Measurements from ENCODE around the gene CTSH.
"Not testable (repeated sequence)": the region's sequence is repeated elsewhere in the genome, so short reads cannot be mapped to it uniquely, and the experiment has no call there.

The CTSH gene

DNA sequence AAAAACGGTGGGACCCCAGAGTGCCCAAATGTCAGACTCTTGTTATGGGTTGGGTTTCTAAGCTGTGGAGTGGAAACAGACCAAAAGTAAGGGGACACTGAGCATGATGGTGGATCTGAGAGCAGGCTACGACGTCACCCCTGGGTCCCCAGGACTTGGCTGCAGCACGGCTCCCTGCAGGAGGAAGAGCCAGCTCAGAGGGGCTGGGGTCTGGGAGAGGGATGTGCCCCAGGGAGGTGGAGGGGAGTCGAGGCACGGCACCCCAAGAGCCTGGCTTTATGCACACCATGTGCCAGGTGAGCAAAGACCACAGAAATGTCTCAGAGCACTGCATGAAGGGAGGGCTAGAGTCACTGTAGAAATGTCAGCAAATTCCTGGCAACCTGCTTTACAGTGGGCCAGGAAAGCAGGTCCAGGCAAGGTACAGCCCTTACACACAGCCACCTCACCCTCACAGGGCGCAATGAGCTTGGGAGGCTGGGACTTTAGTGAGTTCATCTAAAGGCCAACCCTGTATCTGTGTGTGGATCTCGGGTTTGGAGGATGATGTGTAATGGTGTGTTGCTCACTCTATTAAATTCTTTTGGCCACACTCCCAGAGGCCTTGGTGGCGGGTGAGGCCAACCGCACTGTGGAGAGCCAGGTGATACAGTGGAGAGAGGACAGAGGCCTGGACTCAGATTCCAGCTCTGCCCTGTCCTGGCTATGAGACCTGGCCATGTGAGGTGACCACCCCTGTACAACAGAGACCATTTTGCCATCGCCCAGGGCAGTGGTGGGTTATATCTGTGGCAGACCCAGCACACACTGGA is 14.1 kb downstream of the CTSH start:
- TF ChIP-seq, protein P1, sequence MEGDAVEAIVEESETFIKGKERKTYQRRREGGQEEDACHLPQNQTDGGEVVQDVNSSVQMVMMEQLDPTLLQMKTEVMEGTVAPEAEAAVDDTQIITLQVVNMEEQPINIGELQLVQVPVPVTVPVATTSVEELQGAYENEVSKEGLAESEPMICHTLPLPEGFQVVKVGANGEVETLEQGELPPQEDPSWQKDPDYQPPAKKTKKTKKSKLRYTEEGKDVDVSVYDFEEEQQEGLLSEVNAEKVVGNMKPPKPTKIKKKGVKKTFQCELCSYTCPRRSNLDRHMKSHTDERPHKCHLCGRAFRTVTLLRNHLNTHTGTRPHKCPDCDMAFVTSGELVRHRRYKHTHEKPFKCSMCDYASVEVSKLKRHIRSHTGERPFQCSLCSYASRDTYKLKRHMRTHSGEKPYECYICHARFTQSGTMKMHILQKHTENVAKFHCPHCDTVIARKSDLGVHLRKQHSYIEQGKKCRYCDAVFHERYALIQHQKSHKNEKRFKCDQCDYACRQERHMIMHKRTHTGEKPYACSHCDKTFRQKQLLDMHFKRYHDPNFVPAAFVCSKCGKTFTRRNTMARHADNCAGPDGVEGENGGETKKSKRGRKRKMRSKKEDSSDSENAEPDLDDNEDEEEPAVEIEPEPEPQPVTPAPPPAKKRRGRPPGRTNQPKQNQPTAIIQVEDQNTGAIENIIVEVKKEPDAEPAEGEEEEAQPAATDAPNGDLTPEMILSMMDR (IDR thresholded peaks at IDR 0.05; ENCODE audit: low read depth, low read length): no peak
- peak; percentile 59 for DNase-seq (ENCODE audit: extremely low read depth, low read depth)

DNA sequence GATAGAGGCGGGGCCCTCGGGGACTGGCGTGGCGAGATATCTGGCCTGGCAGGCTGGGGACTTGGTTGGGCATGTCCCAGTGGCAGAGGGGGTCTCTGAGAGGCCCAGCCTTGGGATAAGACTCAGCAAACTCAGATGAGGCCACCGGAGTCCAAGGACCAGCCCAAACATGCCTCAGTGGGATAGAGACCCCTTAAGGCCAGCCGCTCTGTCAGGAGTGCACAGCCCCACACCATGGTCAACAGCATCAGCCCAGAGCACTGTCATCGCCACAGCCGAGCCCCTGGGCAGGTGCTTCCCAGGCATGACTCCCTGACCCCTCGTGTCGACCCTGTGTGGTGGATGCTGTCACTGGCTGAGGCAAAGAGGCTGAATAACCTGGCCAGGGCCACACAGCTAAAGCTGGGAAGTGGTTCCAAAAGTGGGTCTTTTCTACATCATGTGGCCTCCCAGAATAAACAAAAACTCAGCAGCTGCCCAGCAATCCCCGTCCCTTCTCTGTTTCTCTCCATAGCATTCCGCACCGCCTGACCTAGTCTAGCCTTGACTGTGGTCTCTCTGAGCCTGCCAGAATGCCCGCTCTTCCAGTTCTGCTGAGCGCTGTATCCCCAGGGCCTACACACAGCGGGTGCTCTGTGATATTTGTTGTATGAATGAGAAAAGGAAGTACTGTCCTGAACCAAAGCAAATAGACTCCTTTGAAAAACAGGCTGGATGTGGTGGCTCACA is 15.1 kb downstream of the CTSH start:
- TF ChIP-seq, protein P1 (IDR thresholded peaks at IDR 0.05; ENCODE audit: low read depth, low read length): no peak
- DNase-seq (ENCODE audit: extremely low read depth, low read depth): no peak

DNA sequence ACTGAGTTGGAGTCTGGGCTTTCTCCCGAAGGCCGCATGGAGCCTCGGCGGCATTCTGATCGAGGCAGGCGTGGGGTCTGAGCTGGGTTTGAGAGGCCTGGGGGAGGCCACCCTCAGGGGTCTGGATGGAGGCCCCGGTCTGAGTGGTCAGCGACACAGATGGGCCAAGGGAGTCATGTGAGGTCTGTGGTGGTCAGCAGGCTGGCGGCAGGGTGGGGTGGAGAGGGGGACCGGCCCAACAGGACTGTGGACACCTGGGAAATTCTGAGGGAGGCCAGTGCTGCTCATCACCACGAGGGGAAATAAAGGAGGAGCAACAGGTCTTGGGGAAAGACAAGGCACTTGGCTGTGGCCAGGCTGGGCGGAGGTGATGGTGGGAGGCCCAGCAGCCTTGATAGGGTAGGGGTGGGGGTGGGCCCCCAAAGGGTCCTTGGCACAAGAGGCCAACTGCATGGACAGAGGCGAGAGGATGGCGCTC is 16.2 kb downstream of the CTSH start:
- TF ChIP-seq, protein P1 (IDR thresholded peaks at IDR 0.05; ENCODE audit: low read depth, low read length): no peak
- DNase-seq (ENCODE audit: extremely low read depth, low read depth): no peak

DNA sequence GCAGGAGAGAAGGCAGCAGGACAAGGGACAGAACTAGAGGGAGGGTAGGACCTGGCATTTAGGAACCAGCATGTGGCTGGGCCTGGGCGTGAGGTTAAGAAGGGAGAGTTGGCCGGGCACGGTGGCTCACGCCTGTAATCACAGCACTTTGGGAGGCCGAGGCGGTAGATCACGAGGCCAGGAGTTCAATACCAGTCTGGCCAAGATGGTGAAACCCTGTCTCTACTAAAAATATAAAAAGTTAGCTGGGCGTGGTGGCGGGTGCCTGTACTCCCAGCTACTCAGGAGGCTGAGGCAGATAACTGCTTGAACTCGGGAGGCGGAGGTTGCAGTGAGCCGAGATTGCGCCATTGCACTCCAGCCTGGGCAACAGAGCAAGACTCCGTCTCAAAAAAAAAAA is 16.7 kb downstream of the CTSH start:
- DNase-seq (ENCODE audit: extremely low read depth, low read depth): not testable (repeated sequence)

DNA sequence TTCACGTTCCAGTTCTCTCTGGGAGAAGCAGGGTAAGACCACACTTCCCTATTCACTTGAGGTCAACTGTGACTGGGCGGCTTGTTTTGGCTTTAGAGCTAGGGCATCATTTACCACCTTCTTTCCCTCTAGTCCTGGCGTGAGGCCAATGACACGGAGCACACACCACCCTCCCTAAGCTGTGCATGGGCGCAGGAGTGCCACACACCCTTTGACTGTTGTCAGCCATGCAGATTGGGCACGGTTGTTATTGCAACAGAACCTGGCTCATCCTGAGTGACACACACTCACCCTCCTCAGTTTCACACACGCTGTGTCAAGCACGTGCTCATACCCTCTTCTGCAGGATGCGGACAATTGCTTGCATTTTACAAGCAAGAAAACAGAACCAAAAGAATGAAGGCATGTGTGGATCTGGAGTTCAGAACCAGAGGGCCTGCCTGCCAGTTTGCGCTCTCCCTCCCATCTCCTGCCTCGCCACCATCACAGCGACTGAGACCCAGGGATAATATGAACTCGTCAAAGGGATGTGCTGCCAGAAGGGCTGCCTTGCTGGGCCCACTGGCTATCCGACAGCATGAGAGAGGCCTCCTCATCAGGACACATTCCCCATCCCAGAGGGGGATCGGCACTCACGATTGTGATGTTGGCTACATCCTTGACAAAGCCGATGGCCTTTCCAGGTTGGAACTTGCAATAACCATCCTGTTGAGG is 17.6 kb downstream of the CTSH start:
- no peak for DNase-seq (ENCODE audit: extremely low read depth, low read depth)
- TF ChIP-seq, protein P1 (IDR thresholded peaks at IDR 0.05; ENCODE audit: low read depth, low read length): no peak

DNA sequence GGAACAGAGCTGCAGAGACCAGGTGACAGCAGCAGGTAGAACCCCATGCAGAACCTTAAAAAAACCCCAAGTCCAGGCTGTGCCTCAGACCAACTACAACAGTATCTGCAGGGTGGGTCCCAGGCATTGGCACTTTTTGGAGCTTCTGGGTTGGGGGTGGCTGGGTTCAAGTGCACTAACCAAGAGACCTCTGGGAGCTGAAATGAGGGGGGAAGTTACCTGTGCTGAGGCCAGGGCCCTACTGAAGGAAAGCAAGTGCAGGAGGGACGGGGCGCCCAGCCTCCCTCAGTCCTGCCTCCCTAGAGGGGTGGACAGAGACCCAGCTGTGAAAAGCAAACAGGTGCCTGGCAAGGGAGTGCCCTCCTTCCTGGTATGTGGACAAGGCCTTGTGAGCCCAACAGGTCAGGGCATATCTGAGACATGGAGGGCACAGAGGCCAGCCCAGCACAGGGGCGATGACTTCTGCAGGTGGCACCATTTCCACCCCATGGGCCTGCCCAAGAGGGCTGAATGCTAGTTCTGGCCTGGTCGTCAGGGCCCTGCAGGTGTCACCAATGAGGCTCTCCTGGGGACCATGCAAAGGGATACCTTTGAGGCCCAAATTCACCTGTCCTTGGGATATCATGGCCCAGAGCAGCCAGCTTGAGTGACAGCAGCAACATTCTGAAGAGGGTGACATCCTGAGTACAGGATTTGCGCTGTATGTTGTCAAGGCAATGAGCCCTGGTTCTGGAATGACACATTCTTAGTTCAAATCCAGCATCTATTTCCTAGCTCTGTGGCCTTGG is 18.7 kb downstream of the CTSH start:
- no peak for DNase-seq (ENCODE audit: extremely low read depth, low read depth)
- TF ChIP-seq, protein P1 (IDR thresholded peaks at IDR 0.05; ENCODE audit: low read depth, low read length): no peak

DNA sequence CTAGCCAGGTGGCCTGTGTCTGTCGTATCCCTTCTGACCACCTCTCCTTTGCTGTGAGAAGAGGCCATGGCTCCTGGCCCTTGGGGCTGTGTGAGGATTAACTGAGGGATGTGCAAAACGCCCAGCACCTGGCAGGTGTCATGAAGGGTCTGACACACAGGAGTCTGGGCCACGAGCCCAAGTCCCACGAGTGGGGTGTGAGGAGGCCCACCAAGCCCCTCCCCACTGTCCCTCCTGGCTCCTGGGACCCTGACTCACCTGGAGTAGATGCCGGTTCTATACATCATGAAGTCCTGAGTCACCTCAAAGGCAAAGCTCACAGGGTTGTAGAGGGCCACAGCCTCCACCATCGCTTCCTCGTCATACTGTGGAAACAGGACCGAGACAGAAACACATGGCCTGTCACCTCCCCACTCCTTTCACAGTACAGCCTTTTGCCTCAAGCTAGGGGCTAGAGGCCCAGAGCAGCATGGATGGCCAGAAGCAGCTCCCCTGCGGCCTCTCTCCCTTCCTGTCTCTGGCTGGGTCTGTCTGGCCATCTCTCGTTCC is 19.7 kb downstream of the CTSH start:
- TF ChIP-seq, protein P1 (IDR thresholded peaks at IDR 0.05; ENCODE audit: low read depth, low read length): no peak
- no peak for DNase-seq (ENCODE audit: extremely low read depth, low read depth)
